Breast epithelium (tissue), 3 donors: ENCODE measurements around the gene PRRC2B.

Experiments used
- POLR2A ChIP-seq: fragments of 450-650 bp; IDR thresholded peaks from one replicate; pipeline ENCODE4 v1.6.1; 2016; ENCODE audit warnings: antibody characterized with exemption, mild to moderate bottlenecking, moderate library complexity
- TF ChIP-seq, protein P1 (sequence below), 3 donors: fragments of 450-650 bp; IDR thresholded peaks; one replicate each; pipeline ENCODE4 v1.5.1; 2016 to 2017; ENCODE audit warnings: antibody characterized with exemption in 3 of 3, mild to moderate bottlenecking in 3 of 3, moderate library complexity in 3 of 3

DNA sequence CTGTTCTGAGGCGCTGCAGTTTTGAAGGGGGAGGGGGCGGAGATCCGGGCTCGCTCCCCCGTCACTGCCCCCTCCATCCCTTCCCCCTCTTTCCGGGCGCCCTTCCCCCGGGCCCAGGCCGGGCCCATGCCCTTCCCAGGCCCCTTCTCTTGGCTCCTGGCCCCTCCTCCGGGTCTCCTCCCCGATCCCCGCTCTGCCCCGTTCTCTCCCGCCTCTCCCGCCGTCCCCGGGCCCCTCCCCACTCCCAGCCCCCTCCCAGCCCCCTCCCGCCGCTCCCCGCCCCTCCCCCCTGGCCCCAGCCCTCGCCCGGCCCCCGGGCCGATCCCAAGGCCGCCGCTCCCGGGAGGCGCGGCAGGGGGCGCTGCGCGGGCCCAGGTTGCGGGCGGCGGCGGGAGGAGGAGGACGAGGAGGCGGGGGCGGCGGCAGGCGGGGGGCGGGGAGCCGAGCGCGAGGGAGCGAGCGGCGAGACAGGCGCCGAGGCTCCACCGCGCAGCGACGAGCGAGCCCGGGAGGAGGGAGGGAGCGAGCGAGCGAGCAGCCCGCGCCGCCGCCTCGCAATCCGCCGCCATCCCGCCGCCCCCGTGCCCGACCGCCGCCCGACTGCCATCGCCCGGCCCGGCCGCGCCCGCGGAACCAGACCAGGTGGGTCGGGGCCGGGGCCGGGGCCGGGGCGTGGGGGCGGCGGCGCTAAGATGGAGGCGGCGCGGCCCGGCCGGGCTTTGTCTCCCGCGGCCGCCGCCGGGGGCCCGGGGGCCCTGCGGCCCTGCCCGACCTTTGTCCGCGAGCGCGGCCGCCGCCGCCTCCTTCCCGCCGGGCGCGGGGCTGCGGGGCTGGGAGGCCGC, at the start of gene PRRC2B:
- TF ChIP-seq, protein P1, sequence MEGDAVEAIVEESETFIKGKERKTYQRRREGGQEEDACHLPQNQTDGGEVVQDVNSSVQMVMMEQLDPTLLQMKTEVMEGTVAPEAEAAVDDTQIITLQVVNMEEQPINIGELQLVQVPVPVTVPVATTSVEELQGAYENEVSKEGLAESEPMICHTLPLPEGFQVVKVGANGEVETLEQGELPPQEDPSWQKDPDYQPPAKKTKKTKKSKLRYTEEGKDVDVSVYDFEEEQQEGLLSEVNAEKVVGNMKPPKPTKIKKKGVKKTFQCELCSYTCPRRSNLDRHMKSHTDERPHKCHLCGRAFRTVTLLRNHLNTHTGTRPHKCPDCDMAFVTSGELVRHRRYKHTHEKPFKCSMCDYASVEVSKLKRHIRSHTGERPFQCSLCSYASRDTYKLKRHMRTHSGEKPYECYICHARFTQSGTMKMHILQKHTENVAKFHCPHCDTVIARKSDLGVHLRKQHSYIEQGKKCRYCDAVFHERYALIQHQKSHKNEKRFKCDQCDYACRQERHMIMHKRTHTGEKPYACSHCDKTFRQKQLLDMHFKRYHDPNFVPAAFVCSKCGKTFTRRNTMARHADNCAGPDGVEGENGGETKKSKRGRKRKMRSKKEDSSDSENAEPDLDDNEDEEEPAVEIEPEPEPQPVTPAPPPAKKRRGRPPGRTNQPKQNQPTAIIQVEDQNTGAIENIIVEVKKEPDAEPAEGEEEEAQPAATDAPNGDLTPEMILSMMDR (IDR thresholded peaks at IDR 0.05), result no peak
- no peak for TF ChIP-seq POLR2A
